HFF-Myc (cell line): ENCODE data around the gene VWA5B1.

Experiments used
- DNase-seq: peaks from one replicate; pipeline ENCODE4 v3.0.0-alpha.2; 2011; ENCODE audit warnings: low read depth; ENCODE audit errors: extremely low read depth
- H3K4me3 ChIP-seq: replicated peaks from 2 replicates; pipeline ENCODE4 v1.5.1; 2011; ENCODE audit warnings: low read depth, mild to moderate bottlenecking, control low read depth, low read length
- TF ChIP-seq, protein P1 (sequence below): IDR thresholded peaks from 2 replicates; pipeline ENCODE4 v1.5.1; 2012; ENCODE audit warnings: mild to moderate bottlenecking, low read depth, low read length, control low read depth; ENCODE audit errors: missing control alignments

Gene VWA5B1

DNA sequence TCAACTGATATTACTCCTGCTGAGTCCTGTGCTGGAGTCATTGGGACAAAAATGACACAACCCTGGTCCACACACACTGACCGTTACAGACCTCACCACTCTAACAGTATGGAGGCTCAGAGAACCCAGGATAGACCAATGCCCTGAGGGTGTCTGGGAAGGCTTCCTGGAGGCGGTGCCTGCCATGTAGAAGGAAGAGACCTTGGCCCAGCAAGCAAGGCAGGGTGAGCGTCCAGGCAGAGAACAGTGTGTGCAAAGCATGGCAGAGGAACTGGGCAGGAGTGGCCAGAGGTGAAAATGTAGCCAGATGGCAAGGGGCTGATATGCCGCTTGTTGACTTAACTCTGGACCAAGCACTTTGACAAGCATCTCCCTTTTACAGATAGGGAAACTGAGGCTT is 85.5 kb downstream of the VWA5B1 start:
- DNase-seq = no peak
- TF ChIP-seq, protein P1, sequence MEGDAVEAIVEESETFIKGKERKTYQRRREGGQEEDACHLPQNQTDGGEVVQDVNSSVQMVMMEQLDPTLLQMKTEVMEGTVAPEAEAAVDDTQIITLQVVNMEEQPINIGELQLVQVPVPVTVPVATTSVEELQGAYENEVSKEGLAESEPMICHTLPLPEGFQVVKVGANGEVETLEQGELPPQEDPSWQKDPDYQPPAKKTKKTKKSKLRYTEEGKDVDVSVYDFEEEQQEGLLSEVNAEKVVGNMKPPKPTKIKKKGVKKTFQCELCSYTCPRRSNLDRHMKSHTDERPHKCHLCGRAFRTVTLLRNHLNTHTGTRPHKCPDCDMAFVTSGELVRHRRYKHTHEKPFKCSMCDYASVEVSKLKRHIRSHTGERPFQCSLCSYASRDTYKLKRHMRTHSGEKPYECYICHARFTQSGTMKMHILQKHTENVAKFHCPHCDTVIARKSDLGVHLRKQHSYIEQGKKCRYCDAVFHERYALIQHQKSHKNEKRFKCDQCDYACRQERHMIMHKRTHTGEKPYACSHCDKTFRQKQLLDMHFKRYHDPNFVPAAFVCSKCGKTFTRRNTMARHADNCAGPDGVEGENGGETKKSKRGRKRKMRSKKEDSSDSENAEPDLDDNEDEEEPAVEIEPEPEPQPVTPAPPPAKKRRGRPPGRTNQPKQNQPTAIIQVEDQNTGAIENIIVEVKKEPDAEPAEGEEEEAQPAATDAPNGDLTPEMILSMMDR = no peak

DNA sequence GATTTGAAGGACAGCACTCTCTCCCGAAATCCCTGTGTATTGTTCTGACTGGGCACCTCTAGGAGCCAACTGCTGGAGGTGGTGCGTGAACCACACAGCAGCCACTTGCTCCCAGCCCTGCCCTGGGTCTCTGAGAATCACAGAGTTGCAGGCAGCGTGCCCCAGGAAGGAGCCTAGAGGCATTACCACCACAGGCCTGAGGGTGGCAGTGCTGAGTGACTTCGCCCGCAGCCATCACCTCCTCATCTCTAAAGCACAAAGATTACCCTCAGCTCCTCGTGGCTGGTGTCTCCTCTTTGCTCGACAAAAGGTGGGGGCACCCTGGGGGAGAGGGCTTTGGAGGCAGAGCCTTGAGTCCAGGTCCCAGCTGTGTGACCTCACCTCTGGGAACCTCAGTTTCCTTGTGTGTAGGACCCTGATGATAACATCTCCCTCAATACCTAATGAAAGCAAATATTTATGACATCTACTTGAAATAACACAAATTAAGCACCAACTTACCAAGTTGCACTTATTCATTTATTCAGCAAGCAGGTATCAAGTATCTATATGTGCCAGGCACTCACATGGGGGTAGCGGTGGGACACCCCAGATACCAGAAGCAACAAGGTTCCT is 86.3 kb downstream of the VWA5B1 start:
- TF ChIP-seq, protein P1 = peak; percentile 89
- peak; percentile 16 for DNase-seq
- no peak overlapping the region for H3K4me3 ChIP-seq

More for the DNA sequence above, 85.5 kb downstream of the VWA5B1 start:
- no peak overlapping the region for H3K4me3 ChIP-seq

DNA sequence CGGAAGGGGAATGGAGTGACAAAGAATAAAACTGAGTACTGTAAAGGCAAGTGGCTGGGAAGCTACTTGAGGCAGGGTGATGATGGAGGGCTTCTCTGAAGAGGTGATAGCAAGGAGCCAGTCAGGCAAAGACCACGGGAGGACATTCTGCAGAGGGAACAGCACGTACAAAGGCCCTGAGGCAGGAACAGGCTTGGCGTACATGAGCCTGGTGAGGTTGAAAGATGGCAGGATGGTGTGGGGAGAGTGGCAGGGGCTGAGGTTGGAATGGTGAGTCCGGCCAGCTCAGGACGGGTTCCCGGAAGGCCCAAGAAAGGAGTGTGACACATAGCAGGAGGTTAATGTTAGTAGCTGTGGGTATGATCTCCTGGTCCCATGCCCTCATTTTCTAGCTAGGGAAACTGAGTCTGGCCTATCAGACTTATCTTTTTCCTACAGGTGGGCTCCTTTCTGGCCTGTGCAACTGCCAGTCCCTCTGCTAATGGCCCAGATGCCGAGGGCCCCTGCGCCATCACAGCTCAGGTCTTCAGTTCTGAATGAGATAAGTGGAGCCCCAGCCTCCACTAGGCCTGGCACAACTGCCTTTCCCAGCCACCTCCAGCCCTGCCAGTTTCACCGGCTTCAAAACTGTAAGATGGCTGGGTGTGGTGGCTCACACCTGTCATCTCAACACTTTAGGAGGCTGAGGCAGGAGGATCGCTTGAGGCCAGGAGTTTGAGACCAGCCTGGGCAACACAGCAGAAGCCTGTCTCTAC is 87.0 kb downstream of the VWA5B1 start:
- H3K4me3 ChIP-seq = no peak overlapping the region
- TF ChIP-seq, protein P1 = no peak

DNA sequence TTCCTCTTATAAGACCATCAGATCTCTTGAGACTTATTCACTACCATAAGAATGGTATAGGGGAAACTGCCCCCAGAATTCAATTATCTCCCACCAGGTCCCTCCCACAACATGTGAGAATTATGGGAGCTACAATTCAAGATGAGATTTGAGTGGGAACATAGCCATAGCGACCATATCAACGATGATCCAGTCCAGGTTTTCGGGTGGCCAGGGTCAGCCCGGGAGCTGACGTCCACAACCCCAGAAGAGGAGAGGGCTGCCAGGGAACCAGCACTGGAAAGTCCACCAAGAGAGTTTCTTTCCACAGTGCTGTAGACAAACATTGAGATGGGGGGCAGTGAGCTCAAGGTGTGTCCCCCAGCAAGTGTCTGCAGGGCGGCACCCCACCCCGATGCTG is 88.4 kb downstream of the VWA5B1 start:
- DNase-seq = no peak
- TF ChIP-seq, protein P1 = no peak
- H3K4me3 ChIP-seq = no peak overlapping the region

More for the DNA sequence above, 87.0 kb downstream of the VWA5B1 start:
- no peak for DNase-seq

DNA sequence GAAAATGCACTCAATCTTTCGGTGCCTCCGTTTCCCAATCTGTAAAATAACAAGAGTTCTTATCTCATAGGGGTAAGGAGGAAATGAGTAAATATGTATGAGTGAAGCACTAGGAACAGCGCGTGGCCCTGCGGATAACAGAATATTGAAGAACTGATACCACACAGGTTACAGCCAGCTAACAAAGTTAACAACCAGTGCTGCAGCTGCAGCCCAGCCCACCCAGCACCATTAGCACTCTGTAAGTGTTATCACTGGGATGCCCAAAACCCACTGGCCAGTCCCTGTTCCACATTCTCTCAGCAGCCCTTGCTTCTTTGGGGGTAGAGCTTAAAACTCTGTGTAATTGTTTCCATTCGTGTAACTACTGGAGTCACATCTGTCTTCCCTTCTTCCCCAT is 89.5 kb downstream of the VWA5B1 start:
- TF ChIP-seq, protein P1 = no peak
- no peak overlapping the region for H3K4me3 ChIP-seq
- no peak for DNase-seq

DNA sequence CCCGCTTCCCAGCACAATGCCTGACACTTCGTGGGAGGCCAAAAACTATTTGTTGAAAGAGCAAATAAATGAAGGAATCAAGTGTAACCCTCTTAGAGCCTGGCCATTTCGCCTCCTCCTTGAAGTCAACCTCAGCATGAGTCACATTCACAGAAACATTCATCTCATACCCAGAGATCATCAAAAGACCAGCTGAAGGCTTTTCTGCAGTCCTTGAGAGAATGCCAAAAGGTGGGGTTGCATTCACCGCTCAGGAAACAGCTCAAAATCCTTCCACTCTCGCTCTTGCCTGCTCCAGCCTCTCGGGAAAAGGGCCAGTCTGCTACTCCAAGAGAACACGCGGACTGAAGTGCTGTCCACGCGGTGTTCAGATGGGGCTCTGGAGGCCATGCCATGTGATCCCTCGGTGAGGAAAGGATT is 90.0 kb downstream of the VWA5B1 start:
- peak; percentile 48 for DNase-seq
- TF ChIP-seq, protein P1 = no peak
- H3K4me3 ChIP-seq = no peak overlapping the region
